DOHH2 (cell line): ENCODE measurements around the gene SPOCK1.
A peak's percentile ranks its signal among the peaks of the same experiment; 100 is the strongest.

Experiments
- H3F3A ChIP-seq: fragments of 200-600 bp; sonication (generic), shearing (Covaris generic); 2 replicates; pipeline ENCODE4 v1.6.0; 2016; ENCODE audit warnings: antibody characterized with exemption, mild to moderate bottlenecking; ENCODE audit not compliant: control insufficient read depth, insufficient read depth
- H3K27ac ChIP-seq: fragments of 200-600 bp; sonication (generic); 2 replicates; pipeline ENCODE4 v1.5.1; 2014; ENCODE audit warnings: low read depth, mild to moderate bottlenecking, low read length, moderate library complexity
- H3K27me3 ChIP-seq: fragments of 200-600 bp; sonication (generic); 2 replicates; pipeline ENCODE4 v1.6.1; 2014; ENCODE audit warnings: mild to moderate bottlenecking, low read length, mixed read lengths; ENCODE audit not compliant: control insufficient read depth
- H3K36me3 ChIP-seq: fragments of 200-600 bp; sonication (generic); 2 replicates; pipeline ENCODE4 v1.6.1; 2014; ENCODE audit warnings: mild to moderate bottlenecking, low read length, moderate library complexity, mixed read lengths; ENCODE audit not compliant: control insufficient read depth
- H3K4me1 ChIP-seq: fragments of 200-600 bp; sonication (generic); 2 replicates; pipeline ENCODE4 v1.6.1; 2014; ENCODE audit warnings: mild to moderate bottlenecking, low read length, mixed read lengths; ENCODE audit not compliant: control insufficient read depth
- H3K4me2 ChIP-seq: fragments of 200-600 bp; sonication (generic); 2 replicates; pipeline ENCODE4 v1.6.0; 2014; ENCODE audit warnings: mild to moderate bottlenecking, low read length, moderate library complexity
- H3K4me3 ChIP-seq: fragments of 200-600 bp; sonication (generic); 2 replicates; pipeline ENCODE4 v1.5.1; 2014; ENCODE audit warnings: mild to moderate bottlenecking, low read length, mixed read lengths
- H3K79me2 ChIP-seq: fragments of 200-600 bp; sonication (generic); 2 replicates; pipeline ENCODE4 v1.6.1; 2014; ENCODE audit warnings: mild to moderate bottlenecking, low read length, mixed read lengths; ENCODE audit not compliant: control insufficient read depth
- H3K9me2 ChIP-seq: fragments of 200-600 bp; sonication (generic); replicated peaks from 2 replicates; pipeline ENCODE4 v1.6.1; 2014; ENCODE audit warnings: mild to moderate bottlenecking, low read length, mixed read lengths; ENCODE audit not compliant: control insufficient read depth
- H3K9me3 ChIP-seq: fragments of 200-600 bp; sonication (generic); 2 replicates; pipeline ENCODE4 v1.6.1; 2014; ENCODE audit warnings: antibody characterized with exemption, low read length, mixed read lengths; ENCODE audit not compliant: control insufficient read depth, insufficient read depth
- H4K20me1 ChIP-seq: fragments of 200-600 bp; sonication (generic); 2 replicates; pipeline ENCODE4 v1.6.0; 2014; ENCODE audit warnings: low read depth, mild to moderate bottlenecking, antibody characterized with exemption, low read length, moderate library complexity; ENCODE audit not compliant: control insufficient read depth, insufficient read depth
- EZH2phosphoT487 ChIP-seq: fragments of 200-600 bp; sonication (generic); IDR thresholded peaks from 2 replicates; pipeline ENCODE4 v1.6.1; 2017; ENCODE audit warnings: borderline replicate concordance, mild to moderate bottlenecking, antibody characterized with exemption, low read length, moderate library complexity, mixed read lengths
- TF ChIP-seq, protein P1 (sequence below): fragments of 200-600 bp; sonication (generic); IDR thresholded peaks from one replicate; pipeline ENCODE4 v1.5.1; 2014; ENCODE audit warnings: antibody characterized with exemption, mild to moderate bottlenecking, low read depth, low read length; ENCODE audit not compliant: poor library complexity, severe bottlenecking

The SPOCK1 gene

DNA sequence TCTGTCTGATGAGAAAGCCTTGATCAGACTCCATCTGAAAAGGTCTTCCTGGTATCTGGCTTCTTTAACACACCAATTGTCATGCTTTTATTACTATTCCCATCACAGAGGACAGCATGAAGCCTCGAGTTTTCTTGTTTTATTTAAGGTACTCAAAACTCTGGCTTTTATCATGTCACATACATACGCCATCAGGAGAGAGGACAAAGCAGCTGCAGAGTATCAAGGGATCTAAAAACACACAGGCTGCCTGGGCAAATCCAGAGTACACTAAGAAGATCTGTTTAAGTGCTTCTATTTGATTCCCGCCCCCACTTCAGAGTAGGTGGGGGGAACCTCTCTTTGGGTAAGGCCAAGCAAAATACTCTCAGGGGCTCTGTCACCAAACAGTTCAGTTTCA lies 277.2 kb downstream of the SPOCK1 start:
- Histone ChIP-seq H3K36me3 (no peaks in the 10 kb centered on the region), H3F3A (no peaks in the 10 kb centered on the region), H4K20me1 (no peaks in the 10 kb centered on the region), H3K4me3 (no peak overlapping the region), H3K4me2 (no peak overlapping the region), H3K9me3 (no peaks in the 10 kb centered on the region), H3K27me3 (no peaks in the 10 kb centered on the region), H3K9me2 (no peaks in the 10 kb centered on the region), H3K4me1 (peaks cover 6% of the 10 kb centered on the region), H3K79me2 (no peaks in the 10 kb centered on the region), H3K27ac (no peak overlapping the region)
- no peak for TF ChIP-seq EZH2phosphoT487
- TF ChIP-seq, protein P1, sequence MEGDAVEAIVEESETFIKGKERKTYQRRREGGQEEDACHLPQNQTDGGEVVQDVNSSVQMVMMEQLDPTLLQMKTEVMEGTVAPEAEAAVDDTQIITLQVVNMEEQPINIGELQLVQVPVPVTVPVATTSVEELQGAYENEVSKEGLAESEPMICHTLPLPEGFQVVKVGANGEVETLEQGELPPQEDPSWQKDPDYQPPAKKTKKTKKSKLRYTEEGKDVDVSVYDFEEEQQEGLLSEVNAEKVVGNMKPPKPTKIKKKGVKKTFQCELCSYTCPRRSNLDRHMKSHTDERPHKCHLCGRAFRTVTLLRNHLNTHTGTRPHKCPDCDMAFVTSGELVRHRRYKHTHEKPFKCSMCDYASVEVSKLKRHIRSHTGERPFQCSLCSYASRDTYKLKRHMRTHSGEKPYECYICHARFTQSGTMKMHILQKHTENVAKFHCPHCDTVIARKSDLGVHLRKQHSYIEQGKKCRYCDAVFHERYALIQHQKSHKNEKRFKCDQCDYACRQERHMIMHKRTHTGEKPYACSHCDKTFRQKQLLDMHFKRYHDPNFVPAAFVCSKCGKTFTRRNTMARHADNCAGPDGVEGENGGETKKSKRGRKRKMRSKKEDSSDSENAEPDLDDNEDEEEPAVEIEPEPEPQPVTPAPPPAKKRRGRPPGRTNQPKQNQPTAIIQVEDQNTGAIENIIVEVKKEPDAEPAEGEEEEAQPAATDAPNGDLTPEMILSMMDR: no peak

DNA sequence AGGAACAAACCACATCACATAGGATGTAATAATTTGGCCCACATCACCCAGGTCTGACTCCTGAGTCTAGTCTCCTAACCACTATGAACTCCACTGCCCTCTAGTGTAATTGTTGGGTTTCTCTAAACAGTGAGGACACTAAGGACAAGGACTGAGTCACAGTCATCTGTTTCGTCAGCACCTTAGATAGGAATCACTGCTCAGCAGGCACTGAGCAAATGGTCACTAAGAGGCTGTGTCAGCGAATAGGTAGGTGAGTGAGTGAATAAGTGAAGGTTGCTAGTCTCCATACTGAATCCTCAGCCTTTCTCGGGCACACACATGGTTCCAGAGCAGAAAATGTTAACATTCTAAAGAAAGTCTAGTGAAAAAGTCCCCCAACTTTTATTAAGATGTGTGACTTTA lies 278.6 kb downstream of the SPOCK1 start:
- no peaks in the 10 kb centered on the region for H3K27me3 ChIP-seq

DNA sequence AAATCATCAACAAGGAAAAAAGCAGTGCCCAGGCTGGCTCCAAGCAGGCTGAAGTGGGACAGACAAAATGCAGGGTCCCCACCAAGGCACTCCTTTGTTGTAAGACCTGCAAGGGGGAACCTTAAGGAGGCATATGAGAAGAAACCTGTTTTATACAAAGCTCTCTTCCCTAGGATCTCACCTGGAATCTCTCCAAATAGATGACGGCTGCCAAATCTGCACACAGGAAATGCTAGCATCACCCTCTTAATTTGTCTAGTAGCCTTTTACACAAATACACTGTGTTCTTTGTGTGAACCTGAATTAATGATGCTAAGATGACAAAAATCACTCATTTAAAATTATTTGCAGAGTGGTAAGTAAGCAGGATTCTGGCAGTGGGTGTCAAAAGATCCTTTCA lies 280.2 kb downstream of the SPOCK1 start:
- Histone ChIP-seq H3K27ac (no peak overlapping the region), H4K20me1 (no peaks in the 10 kb centered on the region), H3K79me2 (no peaks in the 10 kb centered on the region), H3F3A (no peaks in the 10 kb centered on the region), H3K36me3 (no peaks in the 10 kb centered on the region), H3K27me3 (no peaks in the 10 kb centered on the region), H3K4me1 (peaks cover 6% of the 10 kb centered on the region), H3K9me3 (no peaks in the 10 kb centered on the region), H3K9me2 (no peaks in the 10 kb centered on the region), H3K4me3 (no peak overlapping the region), H3K4me2 (no peak overlapping the region)
- TF ChIP-seq EZH2phosphoT487: no peak
- TF ChIP-seq, protein P1: no peak

More for the DNA sequence above, 278.6 kb downstream of the SPOCK1 start:
- Histone ChIP-seq H3K27ac (no peak overlapping the region), H3K4me1 (peaks cover 6% of the 10 kb centered on the region), H3K36me3 (no peaks in the 10 kb centered on the region), H4K20me1 (no peaks in the 10 kb centered on the region), H3K79me2 (no peaks in the 10 kb centered on the region), H3K9me3 (no peaks in the 10 kb centered on the region), H3K9me2 (no peaks in the 10 kb centered on the region), H3F3A (no peaks in the 10 kb centered on the region), H3K4me2 (no peak overlapping the region), H3K4me3 (no peak overlapping the region)
- TF ChIP-seq, protein P1: peak; percentile 66
- no peak for TF ChIP-seq EZH2phosphoT487

GRCh38 chr5:137218471-137218870 lies 280.7 kb downstream of the SPOCK1 start:
- Histone ChIP-seq H3K4me1 (peaks cover 6% of the 10 kb centered on the region), H3K9me3 (no peaks in the 10 kb centered on the region), H3K4me2 (no peak overlapping the region), H3K27me3 (no peaks in the 10 kb centered on the region), H3K36me3 (no peaks in the 10 kb centered on the region), H3K79me2 (no peaks in the 10 kb centered on the region), H3K4me3 (no peak overlapping the region), H3K27ac (no peak overlapping the region), H3K9me2 (no peaks in the 10 kb centered on the region), H3F3A (no peaks in the 10 kb centered on the region), H4K20me1 (no peaks in the 10 kb centered on the region)
- TF ChIP-seq, protein P1: no peak
- no peak for TF ChIP-seq EZH2phosphoT487
